ENCODE measurements around the gene NEMP1.
A peak's percentile ranks its signal among the peaks of the same experiment; 100 is the strongest.
"Not testable (repeated sequence)": the region's sequence is repeated elsewhere in the genome, so short reads cannot be mapped to it uniquely, and the experiment has no call there.

The NEMP1 gene, protein sequence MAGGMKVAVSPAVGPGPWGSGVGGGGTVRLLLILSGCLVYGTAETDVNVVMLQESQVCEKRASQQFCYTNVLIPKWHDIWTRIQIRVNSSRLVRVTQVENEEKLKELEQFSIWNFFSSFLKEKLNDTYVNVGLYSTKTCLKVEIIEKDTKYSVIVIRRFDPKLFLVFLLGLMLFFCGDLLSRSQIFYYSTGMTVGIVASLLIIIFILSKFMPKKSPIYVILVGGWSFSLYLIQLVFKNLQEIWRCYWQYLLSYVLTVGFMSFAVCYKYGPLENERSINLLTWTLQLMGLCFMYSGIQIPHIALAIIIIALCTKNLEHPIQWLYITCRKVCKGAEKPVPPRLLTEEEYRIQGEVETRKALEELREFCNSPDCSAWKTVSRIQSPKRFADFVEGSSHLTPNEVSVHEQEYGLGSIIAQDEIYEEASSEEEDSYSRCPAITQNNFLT

DNA sequence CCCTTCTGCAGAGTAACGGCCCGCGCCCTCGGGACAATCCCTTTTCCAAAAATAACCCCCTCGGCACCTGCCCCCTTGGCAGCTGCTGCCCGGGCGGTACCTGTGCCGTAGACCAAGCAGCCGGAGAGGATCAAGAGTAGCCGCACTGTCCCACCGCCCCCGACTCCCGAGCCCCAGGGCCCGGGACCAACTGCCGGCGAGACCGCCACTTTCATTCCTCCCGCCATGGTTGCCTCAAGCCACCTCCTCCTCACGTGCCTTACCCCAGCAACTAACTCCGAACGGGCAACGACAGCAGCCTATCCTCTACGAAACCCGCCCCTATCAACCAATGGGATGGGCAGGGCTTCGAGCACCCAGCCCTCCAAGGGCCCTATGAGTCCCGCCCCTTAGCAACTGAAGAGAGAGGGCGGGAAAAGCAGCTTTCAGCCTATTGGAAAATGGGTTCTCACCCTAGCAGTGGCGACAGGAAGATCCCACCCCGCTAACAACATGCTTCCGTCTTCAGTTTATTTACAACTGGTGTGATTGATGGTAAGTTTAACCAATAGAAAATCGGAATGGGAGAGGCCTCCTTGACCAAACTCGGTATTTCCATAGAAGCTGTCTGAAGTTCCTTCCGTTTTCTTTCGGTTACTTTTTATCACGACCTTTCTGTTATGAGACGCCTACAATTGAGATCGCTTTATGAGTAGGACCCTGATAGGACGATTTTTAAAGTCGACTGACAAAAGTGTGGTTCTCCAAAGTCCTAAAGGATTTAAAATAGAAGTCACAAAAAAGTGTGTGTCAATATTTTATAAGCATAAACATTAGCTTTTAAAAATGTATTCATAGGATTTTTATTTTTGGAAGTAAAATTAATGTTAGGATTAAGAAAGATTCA, at the start of gene NEMP1:
NEMP1 (minus strand) TSS at position 273 of the 886 bp plus-strand sequence; CDS start at position 227, 46 bp downstream.
- DNase-seq (ENCODE audit: low read depth in 2 of 2): peak; percentile 92 to 96

DNA sequence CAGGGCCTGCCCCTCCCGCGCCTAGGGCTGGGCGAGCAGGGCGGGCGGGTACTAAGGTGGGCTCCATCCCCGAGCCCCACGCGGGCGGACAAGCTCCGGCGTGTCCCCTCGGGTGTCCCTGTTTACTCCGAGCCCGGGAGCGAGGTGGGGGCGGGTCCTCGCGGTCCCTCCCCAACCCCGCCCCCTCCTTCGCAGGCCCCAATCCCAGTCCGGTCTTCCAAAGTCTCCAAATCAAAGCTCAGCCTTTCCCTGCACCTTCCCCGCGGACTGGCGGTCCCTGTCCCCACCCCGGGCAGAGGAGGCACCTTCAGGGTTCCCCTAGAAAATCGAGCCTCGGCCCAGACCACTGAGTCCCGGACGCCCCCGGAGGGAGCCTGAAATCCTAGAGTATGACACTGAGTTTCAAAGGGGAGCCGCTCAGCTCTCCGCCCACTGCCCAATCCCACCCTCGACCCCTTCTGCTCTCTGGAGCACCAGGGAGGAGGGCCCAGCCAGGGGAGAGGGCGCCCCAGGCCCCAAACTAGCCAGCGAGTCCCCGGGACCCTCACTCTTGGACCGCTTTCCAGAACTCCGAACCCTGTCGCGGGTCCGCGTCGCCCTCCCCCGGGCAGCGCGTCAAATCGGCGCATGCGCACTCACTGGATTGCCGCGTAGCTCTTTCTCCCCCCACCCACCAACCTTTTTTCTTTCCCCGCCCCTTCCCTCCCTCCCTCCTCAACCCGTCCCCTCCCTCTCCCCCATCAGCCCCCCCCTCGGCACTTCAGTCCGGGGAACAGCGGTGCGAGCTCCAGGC, 49.3 kb upstream of the NEMP1 start, which contains the start of gene LRP1:
LRP1 (plus strand) TSS at position 758 of the 793 bp plus-strand sequence. CDS start 482 bp downstream, outside the sequence.
- DNase-seq (ENCODE audit: low read depth in 2 of 2): peak; percentile 55 to 68

DNA sequence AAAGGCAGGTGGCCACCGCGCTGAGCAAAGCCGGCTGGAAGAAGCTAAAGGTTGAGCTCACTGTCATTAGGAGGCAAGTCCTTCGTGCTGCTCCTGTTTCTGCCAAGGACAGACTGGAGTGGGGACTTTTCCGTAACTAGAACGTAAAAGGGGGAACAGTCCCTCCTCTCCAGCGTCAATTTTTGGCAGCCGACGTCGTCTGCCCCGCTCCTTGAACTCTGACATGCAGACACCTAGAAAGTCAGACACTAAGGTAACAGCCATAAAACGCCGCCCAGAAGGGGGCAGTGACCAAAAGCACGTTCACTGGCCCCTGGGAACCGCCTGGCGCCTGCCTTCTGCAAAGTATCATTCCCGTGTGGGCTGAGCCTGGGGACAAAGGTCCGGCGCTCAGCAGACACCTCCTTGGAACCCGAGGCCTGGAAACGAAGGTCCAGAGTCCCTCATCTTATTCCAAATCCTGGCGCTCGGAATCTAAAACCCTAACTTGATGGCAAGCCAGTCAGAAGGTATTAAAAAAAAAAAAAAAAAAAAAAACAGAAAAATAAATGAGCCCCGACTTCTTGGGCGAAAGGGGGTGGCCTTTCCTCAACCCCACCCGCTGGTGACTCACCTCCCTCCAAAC, 48.6 kb upstream of the NEMP1 start:
- DNase-seq (ENCODE audit: low read depth in 2 of 2): peak in 1 of 2 donors; percentile 35

DNA sequence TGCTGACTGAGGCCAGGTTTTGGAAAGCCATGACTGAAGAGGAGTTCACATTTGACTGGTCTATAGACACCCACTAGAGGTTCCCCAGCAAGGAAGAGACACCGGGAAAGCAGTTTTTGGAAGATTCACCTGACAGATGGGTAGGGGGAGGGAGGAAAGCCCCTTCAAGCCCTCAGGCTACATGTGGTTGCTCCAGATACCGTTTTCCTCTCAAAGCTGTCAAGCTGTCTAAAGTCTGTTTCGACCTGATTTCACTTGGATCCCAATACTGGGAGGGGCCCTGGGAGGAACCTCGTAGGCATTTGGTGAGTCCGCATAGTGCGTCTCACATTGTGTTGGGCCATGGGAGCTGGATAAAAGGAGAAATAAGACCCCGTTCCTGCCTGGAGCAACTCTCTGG, 48.0 kb upstream of the NEMP1 start:
- DNase-seq (ENCODE audit: low read depth in 2 of 2): no peak

DNA sequence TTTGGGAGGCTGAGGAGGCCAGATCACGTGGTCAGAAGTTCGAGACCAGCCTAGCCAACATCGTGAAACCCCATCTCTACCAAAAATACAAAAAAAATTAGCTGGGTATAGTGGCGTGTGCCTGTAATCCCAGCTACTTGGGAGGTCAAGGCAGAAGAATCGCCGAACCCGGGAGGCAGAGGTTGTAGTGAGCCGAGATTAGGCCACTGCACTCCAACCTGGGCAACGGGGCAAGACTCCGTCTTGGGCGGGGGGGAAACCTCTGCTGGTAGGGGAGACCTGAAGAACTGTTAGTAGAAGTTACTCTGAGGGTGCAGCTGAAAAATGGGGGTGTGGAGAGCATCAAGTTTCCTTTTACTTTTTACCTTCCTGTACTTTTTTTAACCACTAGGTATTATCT, 47.5 kb upstream of the NEMP1 start:
- no peak for DNase-seq (ENCODE audit: low read depth in 2 of 2)

DNA sequence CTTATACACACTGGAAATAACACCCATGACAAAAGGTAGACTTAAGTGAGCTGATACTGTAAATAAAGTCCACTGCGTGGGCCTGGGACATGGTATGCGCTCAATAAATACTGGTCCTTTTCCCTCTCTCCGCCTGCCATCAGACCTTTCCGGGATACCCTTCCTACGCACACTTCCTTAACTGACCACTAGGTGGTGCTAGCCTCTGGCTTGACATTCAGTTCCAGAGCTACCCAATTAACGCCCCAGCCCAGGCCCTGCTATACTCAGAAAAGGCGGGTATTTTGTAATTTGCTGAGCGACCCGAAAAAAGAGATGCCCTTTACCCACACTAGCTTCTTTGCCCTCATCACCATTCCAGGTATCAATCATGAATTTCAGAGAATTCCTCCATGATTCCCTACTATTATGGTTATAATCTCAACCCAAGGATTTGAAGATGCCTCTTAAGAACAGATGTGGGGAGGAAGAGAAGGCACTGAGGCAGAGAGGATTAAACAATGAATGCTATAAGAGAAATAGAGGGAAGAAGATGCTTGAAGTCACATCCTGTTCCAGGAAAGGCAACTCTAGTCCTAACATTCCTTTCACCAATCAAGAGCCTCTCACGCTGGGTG, 45.8 kb upstream of the NEMP1 start:
- peak; percentile 65 to 66 for DNase-seq (ENCODE audit: low read depth in 2 of 2)

DNA sequence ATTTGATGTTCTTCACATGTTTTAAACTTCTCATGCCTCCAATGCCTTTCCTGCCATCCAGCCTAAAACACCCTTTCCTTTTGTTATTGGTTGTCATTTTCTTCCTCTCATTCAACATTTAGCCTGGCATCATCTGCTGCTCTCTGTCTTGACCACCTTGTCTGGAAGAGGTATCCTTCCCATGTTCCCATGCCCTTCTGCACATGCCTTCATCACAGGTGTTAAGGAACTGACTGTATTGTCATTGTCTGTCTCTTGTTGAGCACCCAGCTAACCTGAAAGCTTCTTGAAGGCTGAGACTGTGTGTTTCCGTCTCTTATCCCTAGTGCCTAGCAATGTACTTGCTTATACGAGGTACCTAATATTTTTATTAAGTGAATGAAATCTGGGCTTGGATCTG, 45.2 kb upstream of the NEMP1 start:
- DNase-seq (ENCODE audit: low read depth in 2 of 2): no peak

DNA sequence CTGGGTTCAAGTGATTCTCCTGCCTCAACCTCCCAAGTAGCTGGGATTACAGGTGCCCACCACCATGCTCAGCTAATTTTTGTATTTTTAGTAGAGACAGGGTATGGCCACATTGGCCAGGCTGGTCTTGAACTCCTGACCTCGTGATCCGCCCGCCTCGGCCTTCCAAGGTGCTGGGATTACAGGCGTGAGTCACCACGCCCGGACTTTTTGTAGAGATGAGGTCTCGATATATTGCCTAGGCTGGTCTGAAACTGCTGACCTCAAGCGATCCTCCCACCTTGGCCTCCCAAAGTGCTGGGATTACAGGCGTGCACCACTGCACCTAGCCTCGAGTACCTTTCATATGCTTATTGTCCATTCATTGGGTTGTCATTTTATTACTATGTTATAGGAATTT, 42.1 kb upstream of the NEMP1 start:
- DNase-seq (ENCODE audit: low read depth in 2 of 2): not testable (repeated sequence)

DNA sequence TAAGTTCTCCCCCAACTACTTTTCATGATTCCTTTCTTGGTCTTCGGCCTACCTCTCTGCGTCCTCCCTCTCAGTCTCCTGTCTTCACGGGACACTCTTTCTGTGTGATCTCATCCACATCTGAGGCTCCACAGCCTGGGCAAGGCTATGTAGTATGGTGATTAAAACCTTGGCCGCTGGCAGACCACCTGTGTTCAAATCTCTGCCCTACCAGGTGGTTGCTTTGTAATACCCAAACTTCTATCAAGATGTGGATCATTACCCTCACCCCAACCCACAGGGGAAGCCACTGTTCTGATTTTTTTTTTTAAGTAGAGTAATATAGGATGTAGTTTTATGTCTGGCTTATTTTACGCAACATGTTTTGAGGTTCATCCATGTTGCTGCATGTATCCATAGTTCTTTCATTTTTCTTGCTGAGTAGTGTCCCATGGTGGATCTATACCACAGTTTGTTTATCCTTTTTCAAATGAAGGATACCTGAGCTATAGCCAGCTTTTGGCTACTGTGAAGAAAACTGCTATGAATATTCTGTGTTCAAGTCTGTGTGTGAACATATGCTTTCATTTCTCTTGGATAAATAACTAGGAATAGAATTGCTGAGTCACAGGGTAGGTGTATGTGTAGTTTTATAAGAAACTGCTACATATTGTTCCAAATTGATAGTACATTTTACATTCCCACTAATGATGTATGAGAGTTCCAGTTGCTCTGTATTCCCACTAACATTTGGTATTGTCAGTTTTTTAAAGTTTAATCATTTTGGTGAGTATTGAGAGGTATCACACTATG, 40.9 kb upstream of the NEMP1 start:
- no peak for DNase-seq (ENCODE audit: low read depth in 2 of 2)

DNA sequence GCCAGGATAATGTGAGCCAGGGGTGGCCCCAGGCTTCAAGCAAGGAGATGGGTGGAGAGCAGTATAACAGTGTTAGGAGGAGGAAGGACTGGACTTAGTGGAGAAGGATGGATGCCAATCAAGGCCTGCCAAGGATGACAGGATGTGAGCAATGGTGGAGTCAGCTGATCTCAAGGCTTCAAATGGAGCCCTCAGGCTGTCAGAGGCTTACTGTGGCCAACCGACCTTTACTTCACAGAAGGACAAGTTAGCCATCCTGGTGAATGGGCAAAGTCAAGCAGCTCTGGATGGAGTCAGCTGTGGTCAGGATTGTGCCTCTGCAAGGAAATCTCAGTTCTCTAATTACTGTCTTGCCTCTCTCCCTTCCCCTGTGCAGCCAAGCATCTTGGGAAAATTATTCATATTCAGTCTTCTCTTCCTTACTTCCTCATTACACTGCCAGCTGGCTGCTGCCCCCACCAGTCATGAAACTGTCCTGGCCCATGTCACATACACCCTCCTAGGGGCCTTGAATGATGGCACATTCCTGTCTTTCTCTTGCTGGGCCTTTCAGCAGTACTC, 40.2 kb upstream of the NEMP1 start:
- no peak for DNase-seq (ENCODE audit: low read depth in 2 of 2)

DNA sequence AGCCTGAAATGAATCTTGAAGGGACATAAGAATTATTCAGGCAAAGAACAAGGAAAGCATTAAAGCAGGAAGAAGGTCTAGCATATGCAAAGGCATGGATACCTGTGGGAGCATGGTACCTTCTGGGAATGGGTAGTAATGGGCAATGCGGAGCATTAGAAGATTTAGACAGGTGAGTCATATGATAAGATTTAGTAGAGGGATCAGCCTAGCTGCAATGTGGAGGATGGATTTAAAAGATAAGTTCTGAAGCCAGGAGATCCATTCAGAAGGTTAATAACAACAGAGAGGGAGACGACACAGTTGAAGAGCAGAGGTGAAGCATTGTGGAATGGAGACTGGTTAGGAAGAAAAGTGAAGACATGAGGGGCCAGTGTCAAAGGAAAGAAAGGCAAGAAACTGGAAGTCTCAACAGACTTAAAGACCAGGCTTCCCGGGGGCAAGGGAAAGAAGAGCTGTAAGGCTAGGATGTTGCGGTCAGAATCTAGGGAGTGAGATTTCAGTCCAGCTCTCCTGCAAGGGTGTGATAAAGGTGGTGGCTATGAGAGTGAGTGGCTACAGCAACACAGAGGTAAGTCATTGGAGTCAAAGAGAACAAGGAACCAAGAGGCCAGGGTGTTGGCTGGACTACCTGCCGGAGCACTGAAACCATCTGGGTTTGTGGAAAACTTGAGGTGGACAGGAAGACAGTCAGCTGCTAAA, 38.1 kb upstream of the NEMP1 start:
- no peak for DNase-seq (ENCODE audit: low read depth in 2 of 2)

DNA sequence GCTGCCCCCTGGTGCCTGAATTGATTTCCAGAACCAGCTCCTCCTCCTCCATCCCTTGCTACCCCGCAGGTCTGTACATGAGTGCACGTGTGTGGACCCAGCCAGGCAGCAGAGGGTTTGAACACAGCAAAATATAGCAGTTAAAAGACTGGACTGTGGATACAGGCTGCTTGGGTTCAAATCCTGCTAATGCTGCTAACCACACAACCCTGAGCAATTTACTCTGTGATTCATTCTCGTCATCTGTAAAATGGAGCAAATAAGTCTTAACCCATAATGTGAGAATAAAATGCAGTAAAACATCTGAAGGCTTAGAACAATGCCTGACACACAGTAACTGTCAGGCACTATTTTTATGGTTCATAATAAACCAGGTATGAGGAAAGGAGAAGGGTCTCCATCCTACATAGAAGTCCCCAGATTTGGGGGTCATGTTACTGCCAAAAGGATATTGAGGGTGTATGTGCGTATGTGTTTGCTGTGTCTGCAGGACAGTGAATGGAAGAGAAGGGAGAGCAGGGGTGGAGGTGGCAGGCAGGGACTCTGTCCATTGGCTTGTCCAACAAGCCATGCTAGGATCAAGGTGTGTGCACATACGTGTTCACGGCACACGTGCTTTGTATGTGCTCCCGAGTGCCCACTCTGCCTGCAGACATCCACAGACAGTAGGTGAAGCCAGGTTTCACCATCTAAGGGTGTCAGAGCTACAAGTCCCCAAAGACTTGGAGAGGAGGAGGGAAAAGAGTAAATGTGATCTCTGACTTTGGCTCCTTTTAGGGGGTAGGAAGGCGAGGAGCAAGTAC, 34.1 kb upstream of the NEMP1 start:
- peak in 1 of 2 donors; percentile 83 for DNase-seq (ENCODE audit: low read depth in 2 of 2)

DNA sequence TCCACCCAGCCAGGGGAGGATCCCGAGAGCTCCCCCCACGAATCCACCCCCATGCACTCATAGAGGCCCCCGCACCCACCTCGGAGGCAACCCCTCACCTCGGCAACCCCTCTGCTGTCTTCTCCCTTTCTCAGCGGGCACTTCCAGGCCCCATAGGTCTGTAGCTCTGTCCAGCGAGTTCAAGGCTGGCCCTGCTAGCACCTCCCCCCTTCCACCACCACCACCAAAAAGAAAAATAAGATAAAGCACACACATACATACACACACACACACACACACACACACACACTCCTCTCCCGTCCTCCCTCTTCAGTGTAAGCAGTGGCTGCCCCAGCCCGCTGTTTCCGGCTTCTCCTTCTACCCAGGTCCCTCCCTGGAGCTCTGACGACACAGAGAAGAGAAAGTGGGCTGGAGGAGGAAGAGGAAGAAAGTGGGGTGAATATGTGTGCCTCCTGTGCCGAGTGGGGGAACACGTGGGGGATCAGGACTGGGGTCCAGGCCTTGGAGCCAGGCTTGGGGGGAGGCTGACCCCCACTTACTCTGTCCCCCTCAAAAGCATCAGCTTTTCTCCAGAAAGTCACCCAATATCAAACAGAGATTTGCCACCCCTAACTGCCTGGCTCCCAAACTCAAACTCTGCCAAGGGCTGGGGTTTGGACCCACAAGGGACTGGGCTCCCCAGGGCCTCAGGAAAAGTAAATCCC, 32.6 kb upstream of the NEMP1 start, which contains the start of gene STAT6:
STAT6 (minus strand) TSS at position 332 of the 704 bp plus-strand sequence. CDS start 3,084 bp downstream, outside the sequence.
- DNase-seq (ENCODE audit: low read depth in 2 of 2): peak; percentile 70 to 74

DNA sequence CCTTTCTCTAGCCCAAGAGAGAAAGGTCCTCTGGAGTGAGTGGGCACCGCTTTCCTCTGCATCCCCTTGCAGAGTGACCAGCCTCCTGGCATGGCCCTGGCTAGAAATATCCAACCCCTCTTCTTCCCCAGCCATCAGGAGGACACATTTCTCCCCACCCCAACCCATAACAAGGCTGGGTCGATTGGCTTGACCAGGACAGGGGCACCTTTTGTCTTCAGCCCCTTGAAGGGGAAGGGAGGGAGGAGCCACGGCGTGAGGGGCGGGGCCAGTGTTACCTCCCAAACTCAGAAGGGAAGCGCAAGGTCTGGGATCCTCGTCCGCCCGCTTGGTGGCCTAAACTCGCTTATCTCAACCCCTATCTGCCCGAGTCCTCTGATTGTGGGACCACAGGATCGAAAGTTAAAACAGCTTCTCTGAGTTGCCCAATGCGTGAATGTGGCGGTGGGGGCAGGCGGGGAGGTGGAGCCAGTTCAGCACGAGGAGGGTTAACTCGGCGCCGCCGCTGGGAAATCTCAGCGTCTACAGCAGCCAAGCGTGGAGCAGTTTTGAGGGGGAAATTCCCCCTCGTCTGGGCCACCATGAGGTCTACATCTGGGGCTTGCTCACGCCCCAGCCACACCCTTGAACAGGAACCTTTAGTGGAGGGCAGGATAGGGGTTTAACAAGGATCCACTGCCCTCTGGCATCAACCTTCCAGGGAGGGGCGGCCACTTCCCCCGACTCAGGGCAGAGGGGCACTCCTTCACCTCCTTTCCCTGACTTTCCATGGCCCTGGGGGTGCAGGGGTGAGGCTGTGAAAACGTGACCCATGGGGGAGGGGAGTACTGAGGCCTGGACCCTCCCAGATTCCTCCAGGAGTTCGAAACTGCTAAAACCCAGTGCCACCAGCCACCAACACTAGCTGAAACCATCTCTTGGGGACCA, 31.8 kb upstream of the NEMP1 start:
- DNase-seq (ENCODE audit: low read depth in 2 of 2): peak; percentile 69 to 72

DNA sequence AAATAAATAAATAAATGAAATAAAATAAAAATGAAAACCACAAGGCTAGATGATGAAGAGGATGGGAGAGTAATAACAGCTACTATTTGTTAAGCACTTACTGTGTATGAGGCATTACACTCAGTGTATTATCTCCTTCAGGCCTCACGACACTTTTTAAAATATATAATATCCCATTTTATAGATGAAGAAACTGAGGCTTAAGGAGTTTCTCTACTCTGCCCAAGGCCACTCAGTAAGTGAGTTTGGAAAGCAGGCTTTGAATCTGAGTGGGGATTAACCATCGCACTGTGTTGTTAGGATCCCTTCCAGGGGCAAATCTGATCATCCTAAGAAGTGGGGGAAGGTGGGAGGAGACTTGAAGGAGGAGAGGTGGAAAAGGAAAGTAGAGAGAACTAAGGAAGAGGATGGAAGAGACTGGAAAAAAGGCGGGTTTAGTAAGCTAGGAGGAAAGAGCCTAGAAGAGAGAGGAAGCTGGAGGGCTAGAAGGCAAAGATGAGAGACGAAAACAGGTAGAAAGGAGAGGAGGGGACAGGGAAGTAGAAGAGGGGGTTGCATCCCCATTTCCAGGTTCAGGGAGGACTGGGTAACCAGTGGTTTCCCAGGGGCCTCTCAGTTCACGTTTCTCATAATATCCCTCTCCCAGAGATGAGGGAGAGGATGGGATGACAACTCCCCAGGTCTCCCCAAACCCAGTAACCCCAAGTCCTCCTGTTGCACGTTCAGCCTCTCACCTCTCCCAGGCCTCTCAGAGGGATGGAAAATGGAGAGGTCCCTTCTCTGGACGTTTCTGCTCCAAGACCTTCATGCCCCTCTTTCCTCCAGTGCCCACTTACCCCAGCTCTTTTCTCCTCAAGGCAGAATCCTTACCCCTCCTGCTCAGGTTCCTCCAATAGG, 30.9 kb upstream of the NEMP1 start:
- DNase-seq (ENCODE audit: low read depth in 2 of 2): no peak
